Immature natural killer cell (primary cell): ENCODE data around the gene KLF1. TPM values are rescaled to one million over a fixed set of nuclear protein-coding genes. Genes with fewer than 3 reads are reported as not detected.

ENCODE experiments used
- DNase-seq, 3 donors: peaks; one replicate each; pipeline ENCODE4 v3.0.0; 2022; ENCODE audit warnings: mixed read lengths in 1 of 3
- H3K27ac Mint-ChIP-seq, 6 donors: one replicate each; pipeline ENCODE4 v1.8.0; 2020; ENCODE audit warnings: mixed read lengths in 6 of 6, mild to moderate bottlenecking in 5 of 6, inconsistent platforms in 4 of 6, moderate library complexity in 3 of 6
- H3K27me3 Mint-ChIP-seq, 3 donors: one replicate each; pipeline ENCODE4 v1.8.0; 2020 to 2021; ENCODE audit warnings: low read depth in 3 of 3, mild to moderate bottlenecking in 3 of 3, mixed read lengths in 3 of 3, moderate library complexity in 3 of 3, inconsistent platforms in 1 of 3
- H3K36me3 Mint-ChIP-seq, 3 donors: one replicate each; pipeline ENCODE4 v1.8.0; 2020; ENCODE audit warnings: mixed read lengths in 3 of 3, inconsistent platforms in 2 of 3, mild to moderate bottlenecking in 2 of 3
- H3K4me1 Mint-ChIP-seq, 2 donors: one replicate each; pipeline ENCODE4 v1.8.0; 2020; ENCODE audit warnings: inconsistent platforms in 2 of 2, mild to moderate bottlenecking in 2 of 2, mixed read lengths in 2 of 2, moderate library complexity in 1 of 2
- H3K4me3 Mint-ChIP-seq, 5 donors: one replicate each; pipeline ENCODE4 v1.8.0; 2020; ENCODE audit warnings: mild to moderate bottlenecking in 5 of 5, mixed read lengths in 5 of 5, inconsistent platforms in 3 of 5, moderate library complexity in 3 of 5
- H3K9me3 Mint-ChIP-seq, 6 donors: one replicate each; pipeline ENCODE4 v1.8.0; 2020; ENCODE audit warnings: mild to moderate bottlenecking in 6 of 6, mixed read lengths in 6 of 6, inconsistent platforms in 4 of 6, moderate library complexity in 3 of 6
- polyA plus RNA-seq, 3 donors: library from polyadenylated mRNA; unstranded; fragments of 300-500 nt; fragmentation: Illumina TruSeq; gene quantifications; one replicate each; pipeline ENCODE4 v1.2.3, GENCODE V29; 2021

KLF1 gene
- polyA plus RNA-seq, 3 donors from 2014 or later: 0.15 to 1.8 (median 0.20) TPM

DNA sequence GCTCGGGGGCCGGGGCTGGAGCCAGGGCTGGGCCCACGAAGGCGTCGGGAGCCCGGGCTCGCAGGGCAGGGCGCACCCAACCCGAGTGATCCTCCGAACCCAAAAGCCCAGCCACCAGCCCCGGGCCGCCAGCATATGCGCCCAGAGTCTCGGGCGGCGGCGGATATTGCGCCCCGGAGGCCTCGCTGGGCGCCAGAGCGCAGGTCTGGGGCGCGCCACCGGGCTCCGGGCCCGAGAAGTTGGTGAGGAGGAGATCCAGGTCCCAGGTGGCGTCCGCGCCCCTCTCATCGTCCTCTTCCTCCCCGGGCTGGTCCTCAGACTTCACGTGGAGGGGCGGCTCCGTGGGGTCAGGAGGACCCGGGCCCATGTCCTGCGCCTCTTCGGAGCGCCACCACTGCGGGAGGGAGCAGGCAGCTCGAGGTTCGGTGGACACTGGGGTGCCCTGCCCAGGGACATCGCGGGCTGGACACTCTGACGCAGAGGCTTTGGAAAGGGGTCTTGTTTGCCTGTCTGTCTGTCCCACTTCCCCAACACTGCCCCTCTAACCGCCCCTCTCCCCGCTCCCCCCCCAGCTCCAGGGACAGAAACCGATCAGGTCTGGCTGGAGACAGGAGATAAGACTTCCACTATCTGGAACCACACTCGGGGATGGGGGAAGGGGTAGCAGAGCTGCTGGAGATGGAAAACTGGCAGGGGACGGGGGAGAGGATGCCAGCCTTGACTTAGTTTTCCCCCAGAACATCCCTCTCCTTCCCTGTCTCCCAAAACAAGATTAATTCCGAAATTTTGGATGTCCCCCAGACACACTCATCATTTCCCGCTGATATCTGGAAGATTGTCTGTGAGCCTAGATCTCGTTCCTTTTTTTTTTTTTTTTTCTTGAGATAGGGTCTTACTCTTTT is 1.0 kb downstream of the KLF1 start:
- H3K27me3 Mint-ChIP-seq: peaks cover 7 to 13% (median 8%) of the 10 kb centered on the region in 3 donors
- H3K9me3 Mint-ChIP-seq: peaks cover 0 to 2% (median 0%) of the 10 kb centered on the region in 6 donors
- H3K4me3 Mint-ChIP-seq: peak overlapping the region; percentile 61 to 80 (median 65)
- H3K4me1 Mint-ChIP-seq: peaks cover 37 to 38% of the 10 kb centered on the region in 2 donors
- no peaks in the 10 kb centered on the region for H3K36me3 Mint-ChIP-seq
- DNase-seq: no peak
- H3K27ac Mint-ChIP-seq: peak overlapping the region in 1 of 6 donors; percentile 74

- peak overlapping the region; percentile 77 to 85 (median 81) for H3K4me3 Mint-ChIP-seq
- peak; percentile 68 to 75 (median 73) for DNase-seq
- peaks cover 0 to 2% (median 0%) of the 10 kb centered on the region in 6 donors for H3K9me3 Mint-ChIP-seq
- peak overlapping the region in 3 of 6 donors; percentile 23 to 61 (median 57) for H3K27ac Mint-ChIP-seq
- H3K27me3 Mint-ChIP-seq: peaks cover 3 to 7% (median 5%) of the 10 kb centered on the region in 3 donors
- H3K4me1 Mint-ChIP-seq: peaks cover 38 to 39% of the 10 kb centered on the region in 2 donors
- no peaks in the 10 kb centered on the region for H3K36me3 Mint-ChIP-seq
These were observed 1.9 kb downstream of the KLF1 start for GRCh38 chr19:12884926-12885748.

DNA sequence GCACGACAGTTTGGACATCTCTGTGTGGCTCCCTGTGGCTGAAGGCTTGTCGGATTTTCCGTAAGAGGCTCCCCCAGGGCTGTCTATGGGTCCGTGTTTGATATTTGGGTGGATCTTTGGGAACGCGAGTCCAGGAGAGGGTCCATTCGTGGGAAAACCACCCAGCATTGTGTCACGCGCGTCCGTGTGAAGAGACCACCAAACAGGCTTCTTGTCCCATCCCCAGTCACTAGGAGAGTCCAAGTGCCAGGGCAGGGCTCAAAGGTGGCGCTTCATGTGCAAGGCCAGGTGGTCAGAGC is 2.4 kb downstream of the KLF1 start:
- H3K27ac Mint-ChIP-seq: no peak overlapping the region
- peaks cover 3 to 5% (median 3%) of the 10 kb centered on the region in 3 donors for H3K27me3 Mint-ChIP-seq
- no peaks in the 10 kb centered on the region for H3K36me3 Mint-ChIP-seq
- no peak for DNase-seq
- peak overlapping the region; percentile 77 to 85 (median 81) for H3K4me3 Mint-ChIP-seq
- peaks cover 0 to 2% (median 0%) of the 10 kb centered on the region in 6 donors for H3K9me3 Mint-ChIP-seq
- H3K4me1 Mint-ChIP-seq: peaks cover 39 to 42% of the 10 kb centered on the region in 2 donors

- Mint-ChIP-seq H3K9me3 (peaks cover 0 to 2% (median 0%) of the 10 kb centered on the region in 6 donors), H3K27me3 (peaks cover 3 to 5% (median 3%) of the 10 kb centered on the region in 3 donors), H3K36me3 (no peaks in the 10 kb centered on the region), H3K4me1 (peaks cover 38 to 42% of the 10 kb centered on the region in 2 donors), H3K4me3 (peak overlapping the region in 4 of 5 donors; percentile 17 to 81 (median 49)), H3K27ac (no peak overlapping the region)
- DNase-seq: no peak
These were observed 2.8 kb downstream of the KLF1 start for GRCh38 chr19:12884202-12884601.

DNA sequence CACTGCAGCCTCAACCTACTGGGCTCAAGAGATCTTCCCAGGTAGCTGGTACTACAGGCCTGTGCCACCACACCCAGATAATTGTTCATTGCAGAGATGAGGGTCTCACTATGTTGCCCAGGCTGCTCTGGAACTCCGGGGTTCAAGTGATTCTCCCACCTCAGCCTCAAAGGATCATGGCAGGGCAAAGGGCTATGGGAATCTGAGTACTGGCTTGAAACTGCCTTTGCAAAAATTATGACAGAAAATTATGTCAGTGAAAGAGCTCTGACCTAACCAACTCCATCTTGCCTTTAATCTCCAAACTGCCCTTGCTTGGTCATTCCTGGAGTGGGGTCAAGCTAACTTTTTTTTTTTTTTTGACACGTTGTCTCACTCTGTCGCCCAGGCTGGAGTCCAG is 4.4 kb downstream of the KLF1 start:
- peaks cover 0 to 2% (median 0%) of the 10 kb centered on the region in 6 donors for H3K9me3 Mint-ChIP-seq
- H3K4me1 Mint-ChIP-seq: peaks cover 34 to 40% of the 10 kb centered on the region in 2 donors
- H3K36me3 Mint-ChIP-seq: peaks cover 0 to 7% (median 7%) of the 10 kb centered on the region in 3 donors
- peak overlapping the region; percentile 73 to 91 (median 89) for H3K4me3 Mint-ChIP-seq
- H3K27ac Mint-ChIP-seq: peak overlapping the region in 2 of 6 donors; percentile 55 to 71
- DNase-seq: no peak
- peaks cover 3 to 6% (median 3%) of the 10 kb centered on the region in 3 donors for H3K27me3 Mint-ChIP-seq

DNA sequence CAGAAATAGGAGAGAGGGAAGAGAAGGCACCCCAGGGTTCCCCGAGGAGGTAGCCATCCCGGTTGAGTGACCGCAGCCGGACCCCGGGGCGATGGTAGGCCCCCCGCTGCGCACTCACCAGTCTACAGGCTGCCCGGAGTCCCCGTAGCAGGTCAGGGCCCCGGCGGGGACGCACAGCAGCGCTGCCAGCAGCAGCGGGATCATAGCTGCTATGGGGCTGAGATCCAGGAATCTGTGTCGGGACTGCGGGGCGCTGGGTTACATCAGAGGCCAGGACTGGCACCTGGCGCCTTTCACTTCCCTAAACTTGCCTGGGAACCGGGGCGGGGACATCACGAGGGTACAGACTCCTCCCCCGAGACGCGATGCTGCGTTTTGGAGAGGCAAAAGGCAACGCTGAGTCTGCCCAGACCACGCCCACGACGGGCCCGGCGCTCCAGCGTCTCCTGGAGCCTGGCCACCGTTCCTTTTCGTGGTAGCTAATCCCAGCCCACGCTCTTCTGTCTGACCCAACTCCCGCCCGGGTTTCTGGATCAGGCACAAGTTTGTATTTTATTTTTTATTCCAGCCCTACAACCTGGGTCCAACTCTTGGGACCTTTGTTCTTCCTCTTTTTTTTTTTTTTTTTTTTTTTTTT is 5.7 kb downstream of the KLF1 start, which contains the start of gene DNASE2:
Gene DNASE2 (minus strand): TSS at position 278 of the 637 bp plus-strand sequence. CDS start 74 bp downstream, at position 204.
- peaks cover 29 to 37% of the 10 kb centered on the region in 2 donors for H3K4me1 Mint-ChIP-seq
- peaks cover 3 to 4% (median 3%) of the 10 kb centered on the region in 3 donors for H3K27me3 Mint-ChIP-seq
- H3K36me3 Mint-ChIP-seq: peaks cover 0 to 7% (median 7%) of the 10 kb centered on the region in 3 donors
- peak; percentile 75 to 79 (median 78) for DNase-seq
- H3K9me3 Mint-ChIP-seq: peaks cover 0 to 2% (median 0%) of the 10 kb centered on the region in 6 donors
- peak within 1 kb of the TSS; percentile 68 to 86 (median 80) for H3K27ac Mint-ChIP-seq
- peak within 1 kb of the TSS; percentile 85 to 91 (median 89) for H3K4me3 Mint-ChIP-seq

DNA sequence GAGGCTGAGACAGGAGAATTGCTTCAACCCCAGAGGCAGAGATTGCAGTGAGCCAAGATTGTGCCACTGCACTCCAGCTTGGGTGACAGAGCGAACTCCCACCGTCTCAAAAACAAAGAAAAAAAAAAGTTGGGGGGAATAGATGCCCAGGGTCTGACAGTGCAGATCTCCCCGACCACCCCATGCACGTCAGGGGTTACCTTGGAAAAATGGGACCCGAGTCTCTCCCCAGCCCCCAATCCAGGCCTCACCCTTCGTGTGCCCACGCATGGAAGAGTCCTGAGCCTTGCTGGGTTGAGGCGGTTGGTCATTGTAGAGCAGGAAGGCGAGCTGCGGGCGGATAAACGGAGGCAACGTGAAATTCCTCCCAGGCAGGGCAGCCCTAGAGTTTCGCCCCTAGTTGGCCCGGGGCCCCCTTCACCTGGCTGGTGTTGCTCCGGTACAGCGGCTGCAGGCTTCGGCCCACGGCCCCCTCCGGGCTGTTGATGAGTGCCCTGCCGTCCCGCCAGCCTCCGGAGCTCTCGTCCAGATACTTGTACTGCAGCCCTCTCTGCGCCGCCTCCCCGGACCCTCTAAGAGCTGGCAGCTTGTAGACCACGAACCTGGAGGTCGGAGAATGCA is 6.3 kb downstream of the KLF1 start:
- Mint-ChIP-seq H3K27ac (peak overlapping the region; percentile 43 to 83 (median 74)), H3K27me3 (peaks cover 3 to 4% (median 3%) of the 10 kb centered on the region in 3 donors)
- no peak for DNase-seq

DNA sequence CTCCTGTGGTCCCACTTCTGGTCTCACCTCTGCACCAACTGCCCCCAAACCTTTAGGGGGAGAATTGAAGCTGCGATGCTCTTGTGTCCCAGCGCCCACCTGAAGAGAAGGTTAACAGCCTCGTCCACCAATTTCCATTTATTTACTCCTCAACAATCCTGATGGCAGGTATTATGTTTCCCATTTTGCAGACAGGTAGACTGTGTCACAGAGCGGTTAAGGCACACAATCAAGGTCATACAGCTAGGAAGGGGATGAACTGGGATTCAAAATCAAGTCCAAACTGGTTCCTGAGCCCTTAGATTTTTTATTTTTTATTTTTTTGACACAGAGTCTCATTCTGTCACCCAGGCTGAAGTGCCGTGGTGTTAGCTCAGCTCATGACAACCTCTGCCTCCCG is 11.9 kb downstream of the KLF1 start:
- Mint-ChIP-seq H3K27ac (no peak overlapping the region), H3K36me3 (peaks cover 10 to 21% (median 16%) of the 10 kb centered on the region in 3 donors), H3K9me3 (no peaks in the 10 kb centered on the region), H3K27me3 (peaks cover 0 to 7% (median 2%) of the 10 kb centered on the region in 3 donors), H3K4me3 (no peak overlapping the region), H3K4me1 (peaks cover 5 to 8% of the 10 kb centered on the region in 2 donors)
- DNase-seq: no peak

More for the DNA sequence above, 6.3 kb downstream of the KLF1 start:
- peaks cover 0 to 7% (median 7%) of the 10 kb centered on the region in 3 donors for H3K36me3 Mint-ChIP-seq
- peaks cover 0 to 2% (median 0%) of the 10 kb centered on the region in 6 donors for H3K9me3 Mint-ChIP-seq
- H3K4me3 Mint-ChIP-seq: peak overlapping the region; percentile 85 to 91 (median 89)
- H3K4me1 Mint-ChIP-seq: peaks cover 28 to 37% of the 10 kb centered on the region in 2 donors

DNA sequence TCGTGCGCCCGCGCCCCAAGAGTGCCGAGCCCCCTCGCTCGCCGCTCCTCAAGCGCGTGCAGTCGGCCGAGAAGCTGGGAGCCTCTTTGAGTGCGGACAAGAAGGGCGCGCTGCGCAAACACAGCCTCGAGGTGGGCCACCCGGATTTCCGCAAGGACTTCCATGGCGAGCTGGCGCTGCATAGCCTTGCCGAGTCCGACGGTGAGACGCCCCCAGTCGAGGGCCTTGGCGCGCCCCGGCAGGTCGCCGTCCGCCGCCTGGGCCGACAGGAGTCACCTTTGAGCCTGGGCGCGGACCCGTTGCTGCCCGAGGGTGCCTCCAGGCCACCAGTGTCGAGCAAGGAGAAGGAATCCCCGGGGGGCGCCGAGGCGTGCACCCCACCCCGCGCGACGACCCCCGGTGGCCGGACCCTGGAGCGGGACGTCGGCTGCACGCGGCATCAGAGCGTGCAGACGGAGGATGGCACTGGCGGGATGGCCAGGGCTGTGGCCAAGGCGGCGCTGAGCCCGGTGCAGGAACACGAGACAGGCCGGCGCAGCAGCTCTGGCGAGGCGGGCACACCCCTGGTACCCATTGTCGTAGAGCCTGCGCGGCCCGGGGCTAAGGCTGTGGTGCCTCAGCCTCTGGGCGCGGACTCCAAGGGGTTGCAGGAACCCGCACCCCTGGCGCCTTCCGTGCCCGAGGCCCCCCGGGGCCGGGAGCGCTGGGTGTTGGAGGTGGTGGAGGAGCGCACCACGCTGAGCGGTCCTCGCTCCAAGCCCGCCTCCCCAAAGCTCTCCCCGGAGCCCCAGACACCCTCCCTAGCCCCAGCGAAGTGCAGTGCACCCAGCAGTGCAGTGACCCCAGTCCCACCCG is 12.9 kb downstream of the KLF1 start:
- H3K9me3 Mint-ChIP-seq: no peaks in the 10 kb centered on the region
- H3K27ac Mint-ChIP-seq: no peak overlapping the region
- peak overlapping the region in 1 of 5 donors; percentile 42 for H3K4me3 Mint-ChIP-seq
- H3K4me1 Mint-ChIP-seq: peaks cover 2 to 7% of the 10 kb centered on the region in 2 donors
- DNase-seq: no peak
- peaks cover 0 to 7% (median 2%) of the 10 kb centered on the region in 3 donors for H3K27me3 Mint-ChIP-seq
- H3K36me3 Mint-ChIP-seq: peaks cover 10 to 21% (median 16%) of the 10 kb centered on the region in 3 donors

- H3K9me3 Mint-ChIP-seq: no peaks in the 10 kb centered on the region
- peaks cover 3 to 7% of the 10 kb centered on the region in 2 donors for H3K4me1 Mint-ChIP-seq
- peak; percentile 48 to 54 (median 48) for DNase-seq
- H3K36me3 Mint-ChIP-seq: peaks cover 10 to 19% (median 12%) of the 10 kb centered on the region in 3 donors
- peaks cover 0 to 7% (median 0%) of the 10 kb centered on the region in 3 donors for H3K27me3 Mint-ChIP-seq
- H3K27ac Mint-ChIP-seq: peak overlapping the region in 1 of 6 donors; percentile 28
- peak overlapping the region in 2 of 5 donors; percentile 42 to 50 for H3K4me3 Mint-ChIP-seq
These were observed 13.8 kb downstream of the KLF1 start for GRCh38 chr19:12872941-12873890.

DNA sequence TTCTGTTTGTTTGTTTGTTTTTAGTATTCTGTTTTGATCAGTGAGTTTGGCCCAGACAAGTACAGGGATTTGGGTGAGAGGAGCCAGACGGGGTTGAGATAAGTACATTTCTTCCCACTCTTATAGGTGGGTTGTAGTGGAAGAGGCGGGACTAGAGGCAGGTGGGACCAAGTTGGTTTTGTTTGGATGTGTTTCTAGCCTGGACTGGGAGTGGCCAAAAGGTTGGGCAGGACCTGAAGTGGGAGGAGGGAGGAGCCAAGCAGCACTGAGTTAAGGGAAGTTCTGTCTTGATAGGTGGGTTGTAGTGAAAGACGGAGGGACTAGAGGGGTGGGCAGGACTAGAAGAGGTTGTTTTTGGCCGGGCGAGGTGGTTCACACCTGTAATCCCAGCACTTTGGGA is 14.7 kb downstream of the KLF1 start:
- H3K9me3 Mint-ChIP-seq: no peaks in the 10 kb centered on the region

More for the DNA sequence above, 14.7 kb downstream of the KLF1 start:
- H3K4me1 Mint-ChIP-seq: peaks cover 6 to 9% of the 10 kb centered on the region in 2 donors
- H3K4me3 Mint-ChIP-seq: no peak overlapping the region
- peaks cover 9 to 15% (median 10%) of the 10 kb centered on the region in 3 donors for H3K36me3 Mint-ChIP-seq
- H3K27me3 Mint-ChIP-seq: peaks cover 0 to 7% (median under 1%) of the 10 kb centered on the region in 3 donors
- no peak for DNase-seq
- peak overlapping the region in 1 of 6 donors; percentile 21 for H3K27ac Mint-ChIP-seq
